CD8-positive, alpha-beta memory T cell (primary cell): ENCODE results near the gene CHN1. TPM values are rescaled to one million over a fixed set of nuclear protein-coding genes. Genes with fewer than 3 reads are reported as not detected.

Experiments used
- CTCF ChIA-PET: fragments of 350-600 bp; sonication (Branson Sonifier 250); formaldehyde crosslinking; loops from one replicate; lab custom pipeline; 2021; ENCODE audit warnings: antibody characterized with exemption; lab: Charles Lee
- POLR2A ChIA-PET: fragments of 350-600 bp; sonication (Branson Sonifier 250); formaldehyde crosslinking; loops from one replicate; lab custom pipeline; 2021; ENCODE audit warnings: antibody characterized with exemption; lab: Charles Lee
- DNase-seq, 5 donors: peaks; one replicate each; pipeline versions ENCODE4 v3.0.0 to v3.0.0-alpha.2; 2020 to 2022; ENCODE audit warnings: mixed read lengths in 1 of 5
- H3K27ac ChIP-seq: one replicate; pipeline ENCODE4 v1.7.0; 2013; ENCODE audit warnings: low read depth, mild to moderate bottlenecking, low read length, moderate library complexity
- H3K27me3 ChIP-seq: 2 replicates; pipeline ENCODE4 v1.7.0; 2013; ENCODE audit warnings: low read length, mild to moderate bottlenecking; ENCODE audit not compliant: insufficient read depth, poor library complexity, severe bottlenecking
- H3K36me3 ChIP-seq: 2 replicates; pipeline ENCODE4 v1.7.0; 2013; ENCODE audit warnings: mild to moderate bottlenecking, low read length, moderate library complexity; ENCODE audit not compliant: insufficient read depth
- H3K4me1 ChIP-seq: 2 replicates; pipeline ENCODE4 v1.7.0; 2013; ENCODE audit warnings: mild to moderate bottlenecking, low read length, moderate library complexity; ENCODE audit not compliant: insufficient read depth
- H3K4me3 ChIP-seq: 2 replicates; pipeline ENCODE4 v1.7.0; 2013; ENCODE audit warnings: mild to moderate bottlenecking, low read length
- H3K9me3 ChIP-seq: 2 replicates; pipeline ENCODE4 v1.7.0; 2013; ENCODE audit warnings: mild to moderate bottlenecking, low read length
- H3K27ac Mint-ChIP-seq, 8 donors: one replicate each; pipeline ENCODE4 v1.8.0; 2020 to 2021; ENCODE audit warnings: mixed read lengths in 8 of 8, mild to moderate bottlenecking in 6 of 8, inconsistent platforms in 3 of 8, moderate library complexity in 3 of 8
- H3K27me3 Mint-ChIP-seq, 2 donors: one replicate each; pipeline ENCODE4 v1.8.0; 2020 to 2021; ENCODE audit warnings: mixed read lengths in 2 of 2, mild to moderate bottlenecking in 1 of 2, moderate library complexity in 1 of 2
- H3K36me3 Mint-ChIP-seq, 3 donors: one replicate each; pipeline ENCODE4 v1.8.0; 2020 to 2021; ENCODE audit warnings: mixed read lengths in 3 of 3, inconsistent platforms in 1 of 3, mild to moderate bottlenecking in 1 of 3
- H3K4me1 Mint-ChIP-seq, 3 donors: one replicate each; pipeline ENCODE4 v1.8.0; 2020 to 2021; ENCODE audit warnings: mixed read lengths in 3 of 3, inconsistent platforms in 1 of 3, mild to moderate bottlenecking in 1 of 3
- H3K4me3 Mint-ChIP-seq, 7 donors: one replicate each; pipeline ENCODE4 v1.8.0; 2020 to 2021; ENCODE audit warnings: mixed read lengths in 7 of 7, mild to moderate bottlenecking in 6 of 7, moderate library complexity in 4 of 7, inconsistent platforms in 2 of 7
- H3K9me3 Mint-ChIP-seq, 5 donors: one replicate each; pipeline ENCODE4 v1.8.0; 2020 to 2022; ENCODE audit warnings: mixed read lengths in 5 of 5, mild to moderate bottlenecking in 3 of 5, moderate library complexity in 2 of 5, inconsistent platforms in 1 of 5
- polyA plus RNA-seq: library from polyadenylated mRNA; unstranded; fragments of 300-500 nt; fragmentation: Illumina TruSeq; gene quantifications from one replicate; pipeline ENCODE4 v1.2.3, GENCODE V29; 2021
- total RNA-seq, 2 experiments: library from RNA; stranded (reverse); gene quantifications; one replicate each; pipeline ENCODE4 v1.2.3, GENCODE V29; 2021

CHN1 gene
- total and polyA plus RNA-seq, 3 experiments from 2014 or later, result 13.1 to 22.1 (median 18.4) TPM

DNA sequence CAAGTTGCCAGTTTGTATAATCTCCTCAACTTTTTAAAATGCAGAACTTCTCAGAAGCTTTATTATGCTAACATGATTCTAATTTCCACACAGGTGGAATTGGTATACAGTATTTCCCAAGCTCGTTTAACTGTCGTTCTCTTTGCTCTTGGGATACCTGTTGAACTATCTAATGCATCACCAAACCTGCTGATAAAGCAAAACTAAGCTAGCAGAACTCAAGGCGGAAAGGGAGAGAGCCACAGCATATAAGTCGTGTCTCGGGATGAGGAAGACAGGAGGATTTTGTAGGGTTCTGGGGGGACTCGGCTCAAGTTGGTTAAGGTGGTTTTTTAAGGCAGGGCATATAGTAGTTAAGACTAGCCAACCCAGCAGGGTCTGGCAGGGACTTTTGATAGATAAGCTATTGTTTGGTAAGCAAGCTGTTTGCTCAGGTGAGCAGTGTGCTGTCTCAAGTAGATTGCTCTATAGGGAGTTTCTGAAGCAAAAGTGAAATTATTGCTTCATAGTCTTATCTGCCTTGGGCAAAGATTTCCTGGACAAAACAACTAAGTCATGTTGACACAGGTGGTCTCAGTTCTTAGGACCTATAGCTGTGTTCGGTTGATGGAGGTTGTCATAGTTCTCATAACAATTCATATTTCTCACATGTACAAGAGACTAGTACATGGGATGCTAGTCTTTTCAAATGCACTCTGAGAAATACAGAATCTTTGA lies 212.7 kb downstream of the CHN1 start:
- Mint-ChIP-seq H3K9me3 (no peaks in the 10 kb centered on the region), H3K4me3 (no peak overlapping the region), H3K27ac (no peak overlapping the region), H3K27me3 (peaks cover 3 to 5% of the 10 kb centered on the region in 2 donors), H3K36me3 (no peaks in the 10 kb centered on the region), H3K4me1 (peaks cover 8 to 20% (median 16%) of the 10 kb centered on the region in 3 donors)
- DNase-seq, result no peak
- CTCF ChIA-PET, result interaction anchor here (0.9 kb wide), 1 partner anchor 95 kb away, joined by 3 read pairs; no protein-coding TSS in a partner anchor
- H3K27me3 ChIP-seq, result no peaks in the 10 kb centered on the region
- H3K9me3 ChIP-seq, result no peaks in the 10 kb centered on the region
- H3K27ac ChIP-seq, result no peak overlapping the region
- no peak overlapping the region for H3K4me3 ChIP-seq
- POLR2A ChIA-PET, result no interaction called here
- peaks cover 8% of the 10 kb centered on the region for H3K4me1 ChIP-seq
- no peaks in the 10 kb centered on the region for H3K36me3 ChIP-seq

GRCh38 chr2:174791746-174792280 lies 213.4 kb downstream of the CHN1 start:
- ChIA-PET CTCF (no interaction called here), POLR2A (no interaction called here)
- H3K27me3 Mint-ChIP-seq, result peaks cover 3 to 5% of the 10 kb centered on the region in 2 donors
- no peak overlapping the region for H3K4me3 ChIP-seq
- no peaks in the 10 kb centered on the region for H3K9me3 Mint-ChIP-seq
- no peak overlapping the region for H3K27ac Mint-ChIP-seq
- no peaks in the 10 kb centered on the region for H3K36me3 Mint-ChIP-seq
- peaks cover 8% of the 10 kb centered on the region for H3K4me1 ChIP-seq
- H3K36me3 ChIP-seq, result no peaks in the 10 kb centered on the region
- DNase-seq, result no peak
- no peaks in the 10 kb centered on the region for H3K9me3 ChIP-seq
- no peak overlapping the region for H3K4me3 Mint-ChIP-seq
- no peaks in the 10 kb centered on the region for H3K27me3 ChIP-seq
- peaks cover 8 to 23% (median 17%) of the 10 kb centered on the region in 3 donors for H3K4me1 Mint-ChIP-seq
- no peak overlapping the region for H3K27ac ChIP-seq

DNA sequence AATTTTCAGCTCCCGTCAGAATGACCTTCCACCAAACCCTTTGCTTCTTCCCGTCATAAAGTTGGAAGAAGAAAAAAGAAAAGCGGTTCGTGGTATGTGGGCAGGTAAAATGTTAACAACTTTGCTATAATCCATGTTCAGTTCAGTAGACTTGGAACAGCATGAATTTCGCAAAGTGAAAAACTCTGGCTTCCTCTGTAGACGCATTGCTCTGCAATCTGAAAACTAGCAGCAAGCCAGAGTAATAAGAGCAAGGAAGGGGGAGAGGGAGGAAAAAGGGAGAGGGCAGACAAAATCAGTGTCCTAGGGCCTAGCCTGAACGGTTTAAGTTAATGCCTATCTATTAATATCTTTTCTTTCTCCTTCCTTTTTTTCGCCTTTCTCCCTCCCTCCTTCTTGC lies 214.2 kb downstream of the CHN1 start:
- Histone ChIP-seq H3K4me1 (peaks cover 8% of the 10 kb centered on the region), H3K36me3 (no peaks in the 10 kb centered on the region), H3K4me3 (no peak overlapping the region), H3K27me3 (no peaks in the 10 kb centered on the region), H3K27ac (no peak overlapping the region), H3K9me3 (no peaks in the 10 kb centered on the region)
- Mint-ChIP-seq H3K27me3 (peaks cover 3 to 5% of the 10 kb centered on the region in 2 donors), H3K9me3 (no peaks in the 10 kb centered on the region), H3K4me1 (peaks cover 8 to 23% (median 17%) of the 10 kb centered on the region in 3 donors), H3K36me3 (no peaks in the 10 kb centered on the region), H3K27ac (no peak overlapping the region), H3K4me3 (no peak overlapping the region)
- CTCF ChIA-PET, result interaction anchor here (3.1 kb wide), 1 partner anchor 42 kb away, joined by 10 read pairs; no protein-coding TSS in a partner anchor
- POLR2A ChIA-PET, result no interaction called here
- DNase-seq, result no peak

GRCh38 chr2:174789001-174789400 lies 216.2 kb downstream of the CHN1 start:
- H3K27me3 Mint-ChIP-seq, result peaks cover 3 to 5% of the 10 kb centered on the region in 2 donors
- H3K4me1 Mint-ChIP-seq, result peaks cover 8 to 23% (median 17%) of the 10 kb centered on the region in 3 donors
- Histone ChIP-seq H3K4me1 (peaks cover 8% of the 10 kb centered on the region), H3K4me3 (no peak overlapping the region), H3K27ac (no peak overlapping the region), H3K27me3 (no peaks in the 10 kb centered on the region), H3K9me3 (no peaks in the 10 kb centered on the region), H3K36me3 (no peaks in the 10 kb centered on the region)
- ChIA-PET POLR2A (interaction anchor here (0.6 to 0.7 kb wide), 3 partner anchors 8 to 385 kb away, joined by 3 to 4 read pairs (median 4); no protein-coding TSS in a partner anchor), CTCF (interaction anchor here (1.2 to 3.1 kb wide), 2 partner anchors 38 to 40 kb away, joined by 3 to 10 read pairs; no protein-coding TSS in a partner anchor)
- peak overlapping the region in 2 of 7 donors; percentile 49 to 77 for H3K4me3 Mint-ChIP-seq
- H3K27ac Mint-ChIP-seq, result peak overlapping the region in 4 of 8 donors; percentile 18 to 98 (median 34)
- DNase-seq, result no peak
- no peaks in the 10 kb centered on the region for H3K36me3 Mint-ChIP-seq
- no peaks in the 10 kb centered on the region for H3K9me3 Mint-ChIP-seq

GRCh38 chr2:174788291-174788929 lies 216.8 kb downstream of the CHN1 start:
- H3K9me3 Mint-ChIP-seq, result no peaks in the 10 kb centered on the region
- Histone ChIP-seq H3K9me3 (no peaks in the 10 kb centered on the region), H3K4me3 (no peak overlapping the region), H3K4me1 (peaks cover 8% of the 10 kb centered on the region), H3K27ac (peak overlapping the region; percentile 13), H3K36me3 (no peaks in the 10 kb centered on the region), H3K27me3 (no peaks in the 10 kb centered on the region)
- H3K4me3 Mint-ChIP-seq, result peak overlapping the region in 5 of 7 donors; percentile 9 to 77 (median 73)
- peak overlapping the region in 7 of 8 donors; percentile 18 to 98 (median 66) for H3K27ac Mint-ChIP-seq
- peaks cover 0 to 5% of the 10 kb centered on the region in 2 donors for H3K27me3 Mint-ChIP-seq
- CTCF ChIA-PET, result interaction anchor here (0.8 to 3.1 kb wide), 3 partner anchors 11 to 39 kb away, joined by 3 to 10 read pairs (median 3); no protein-coding TSS in a partner anchor
- peak in 1 of 5 donors; percentile 6 for DNase-seq
- peaks cover 8 to 23% (median 17%) of the 10 kb centered on the region in 3 donors for H3K4me1 Mint-ChIP-seq
- POLR2A ChIA-PET, result interaction anchor here (0.6 kb wide), 1 partner anchor 211 kb away, joined by 4 read pairs; no protein-coding TSS in a partner anchor
- H3K36me3 Mint-ChIP-seq, result no peaks in the 10 kb centered on the region

DNA sequence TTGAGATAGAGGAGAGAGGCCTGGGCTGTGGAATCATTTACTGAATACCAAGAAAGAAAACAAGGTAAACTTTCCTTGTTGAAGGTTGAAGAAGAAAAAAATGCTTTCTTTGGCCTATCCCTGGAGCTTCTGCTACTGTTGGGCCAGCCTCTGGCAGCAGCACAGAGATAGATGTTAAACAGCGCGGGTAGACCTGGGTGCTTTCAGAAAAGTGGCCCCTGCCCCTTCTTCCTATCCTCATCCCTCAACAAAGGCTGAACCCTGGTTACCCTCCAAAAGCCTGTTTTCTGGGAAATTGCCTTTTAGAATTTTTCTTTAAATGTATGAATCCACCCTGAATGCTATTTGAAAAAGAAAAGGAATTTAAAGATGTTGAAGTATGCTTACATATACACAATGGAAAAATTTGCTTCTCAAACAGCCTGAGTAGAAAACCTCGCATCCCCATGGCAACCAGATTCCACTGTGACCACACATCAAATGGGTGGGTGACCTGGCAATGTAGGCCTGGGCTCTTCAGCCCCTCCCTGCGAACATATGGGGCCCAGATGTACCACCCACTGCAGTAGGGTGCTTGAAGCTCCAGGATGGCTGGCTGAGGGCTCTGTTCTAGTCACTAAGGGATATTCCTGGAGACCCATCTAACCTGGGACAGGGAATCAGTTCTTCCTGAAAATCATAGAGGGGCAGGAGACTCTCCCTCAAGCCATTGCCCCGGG lies 217.5 kb downstream of the CHN1 start:
- Mint-ChIP-seq H3K9me3 (no peaks in the 10 kb centered on the region), H3K4me3 (peak overlapping the region in 3 of 7 donors; percentile 9 to 73 (median 45)), H3K4me1 (peaks cover 8 to 23% (median 17%) of the 10 kb centered on the region in 3 donors), H3K27me3 (peaks cover 0 to 5% of the 10 kb centered on the region in 2 donors), H3K27ac (peak overlapping the region in 5 of 8 donors; percentile 45 to 98 (median 88)), H3K36me3 (no peaks in the 10 kb centered on the region)
- Histone ChIP-seq H3K4me3 (no peak overlapping the region), H3K36me3 (no peaks in the 10 kb centered on the region), H3K27ac (peak overlapping the region; percentile 13), H3K4me1 (peaks cover 8% of the 10 kb centered on the region), H3K27me3 (no peaks in the 10 kb centered on the region), H3K9me3 (no peaks in the 10 kb centered on the region)
- POLR2A ChIA-PET, result no interaction called here
- peak in 1 of 5 donors; percentile 57 for DNase-seq
- CTCF ChIA-PET, result interaction anchor here (0.8 to 1.1 kb wide), 2 partner anchors 10 to 17 kb away, joined by 3 read pairs; no protein-coding TSS in a partner anchor

- Mint-ChIP-seq H3K4me1 (peaks cover 8 to 23% (median 17%) of the 10 kb centered on the region in 3 donors), H3K36me3 (no peaks in the 10 kb centered on the region), H3K9me3 (no peaks in the 10 kb centered on the region), H3K27me3 (peaks cover 0 to 1% of the 10 kb centered on the region in 2 donors), H3K27ac (peak overlapping the region in 1 of 8 donors; percentile 5), H3K4me3 (no peak overlapping the region)
- H3K27me3 ChIP-seq, result no peaks in the 10 kb centered on the region
- ChIA-PET CTCF (interaction anchor here (1.1 kb wide), 1 partner anchor 15 kb away, joined by 3 read pairs; no protein-coding TSS in a partner anchor), POLR2A (no interaction called here)
- H3K36me3 ChIP-seq, result no peaks in the 10 kb centered on the region
- H3K4me3 ChIP-seq, result no peak overlapping the region
- DNase-seq, result no peak
- H3K27ac ChIP-seq, result no peak overlapping the region
- H3K9me3 ChIP-seq, result no peaks in the 10 kb centered on the region
- peaks cover 8% of the 10 kb centered on the region for H3K4me1 ChIP-seq
Observed at GRCh38 chr2:174786066-174786725, 219.0 kb downstream of the CHN1 start.
